Body of pancreas (tissue), 4 donors: ENCODE results near the gene TTC13.

ENCODE experiments used
- POLR2A ChIP-seq, 3 donors: fragments of 450-650 bp; IDR thresholded peaks; one replicate each; pipeline ENCODE4 v1.6.1; 2016; ENCODE audit warnings: antibody characterized with exemption in 3 of 3, mild to moderate bottlenecking in 2 of 3
- TF ChIP-seq, protein P1 (sequence below), 7 experiments: fragments of 450-650 bp in 4 of 7; fragments of 200-600 bp in 3 of 7; sonication (generic) in 3 of 7; IDR thresholded peaks; one replicate each; pipeline ENCODE4 v1.5.1; 2016 to 2019; ENCODE audit warnings: antibody characterized with exemption in 7 of 7

DNA sequence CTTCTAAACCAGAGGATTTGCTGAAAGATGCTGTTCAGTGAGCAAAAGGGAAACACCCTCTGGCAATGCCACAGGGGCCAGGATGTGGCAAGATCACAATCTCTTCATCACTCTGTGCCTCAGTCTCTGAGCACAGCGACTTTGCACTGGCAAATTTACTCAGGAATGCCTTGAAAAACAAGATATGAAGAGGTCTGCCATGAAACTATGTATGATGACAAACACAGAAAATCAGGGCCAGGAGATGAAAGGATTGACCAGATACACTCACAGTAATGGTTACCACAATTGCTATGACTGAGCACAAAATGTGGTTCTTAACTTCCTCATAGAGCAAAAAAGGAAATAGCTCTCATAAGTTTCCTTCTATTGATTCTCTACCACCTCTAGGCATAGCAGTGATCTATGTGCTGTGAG lies 5.8 kb downstream of the TTC13 start:
- TF ChIP-seq, protein P1, sequence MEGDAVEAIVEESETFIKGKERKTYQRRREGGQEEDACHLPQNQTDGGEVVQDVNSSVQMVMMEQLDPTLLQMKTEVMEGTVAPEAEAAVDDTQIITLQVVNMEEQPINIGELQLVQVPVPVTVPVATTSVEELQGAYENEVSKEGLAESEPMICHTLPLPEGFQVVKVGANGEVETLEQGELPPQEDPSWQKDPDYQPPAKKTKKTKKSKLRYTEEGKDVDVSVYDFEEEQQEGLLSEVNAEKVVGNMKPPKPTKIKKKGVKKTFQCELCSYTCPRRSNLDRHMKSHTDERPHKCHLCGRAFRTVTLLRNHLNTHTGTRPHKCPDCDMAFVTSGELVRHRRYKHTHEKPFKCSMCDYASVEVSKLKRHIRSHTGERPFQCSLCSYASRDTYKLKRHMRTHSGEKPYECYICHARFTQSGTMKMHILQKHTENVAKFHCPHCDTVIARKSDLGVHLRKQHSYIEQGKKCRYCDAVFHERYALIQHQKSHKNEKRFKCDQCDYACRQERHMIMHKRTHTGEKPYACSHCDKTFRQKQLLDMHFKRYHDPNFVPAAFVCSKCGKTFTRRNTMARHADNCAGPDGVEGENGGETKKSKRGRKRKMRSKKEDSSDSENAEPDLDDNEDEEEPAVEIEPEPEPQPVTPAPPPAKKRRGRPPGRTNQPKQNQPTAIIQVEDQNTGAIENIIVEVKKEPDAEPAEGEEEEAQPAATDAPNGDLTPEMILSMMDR (IDR thresholded peaks at IDR 0.05), result no peak
- no peak for TF ChIP-seq POLR2A (IDR thresholded peaks at IDR 0.05)
